Breast epithelium (tissue), 3 donors: ENCODE data around the gene PPFIA4.

ENCODE experiments used
- CTCF ChIP-seq, 3 donors: fragments of 450-650 bp; IDR thresholded peaks; one replicate each; pipeline ENCODE4 v1.5.1; 2016 to 2017; ENCODE audit warnings: antibody characterized with exemption in 3 of 3, mild to moderate bottlenecking in 3 of 3, moderate library complexity in 3 of 3
- POLR2A ChIP-seq: fragments of 450-650 bp; IDR thresholded peaks from one replicate; pipeline ENCODE4 v1.6.1; 2016; ENCODE audit warnings: antibody characterized with exemption, mild to moderate bottlenecking, moderate library complexity
- POLR2AphosphoS5 ChIP-seq, 3 donors: sonication (generic); formaldehyde crosslinking; IDR thresholded peaks; one replicate each; pipeline ENCODE4 v1.6.1; 2017; ENCODE audit warnings: antibody characterized with exemption in 3 of 3

GRCh38 chr1:203031467-203031866 lies 5.2 kb downstream of the PPFIA4 start:
- no peak for TF ChIP-seq CTCF (IDR thresholded peaks at IDR 0.05)
- no peak for TF ChIP-seq POLR2AphosphoS5 (IDR thresholded peaks at IDR 0.05)
- no peak for TF ChIP-seq POLR2A
